ENCODE data around the gene NEIL3.

- no peak for TF ChIP-seq CTCF (IDR thresholded peaks at IDR 0.05)
- no peak for TF ChIP-seq EZH2 (IDR thresholded peaks at IDR 0.05; ENCODE audit: borderline replicate concordance, insufficient read depth, low read depth, low read length, poor library complexity, severe bottlenecking)
These were observed 3.6 kb downstream of the NEIL3 start for GRCh38 chr4:177313263-177313662.
